ENCODE data around the gene MBOAT1. TPM values are rescaled to one million over a fixed set of nuclear protein-coding genes. Genes with fewer than 3 reads are reported as not detected.

Gene MBOAT1
- total RNA-seq, 1 donor from 2014 or later = 3.0 TPM

- Mint-ChIP-seq H3K27ac (no peak overlapping the region), H3K4me1 (ENCODE audit: low read depth) (no peaks in the 10 kb centered on the region), H3K9me3 (ENCODE audit: low read depth) (no peaks in the 10 kb centered on the region), H3K27me3 (no peaks in the 10 kb centered on the region), H3K36me3 (ENCODE audit: insufficient read depth) (no peaks in the 10 kb centered on the region), H3K4me3 (ENCODE audit: low read depth) (no peak overlapping the region)
- TF ChIP-seq CTCF (IDR thresholded peaks at IDR 0.05; ENCODE audit: unreplicated experiment) = no peak
- no peak for DNase-seq (ENCODE audit: low spot score, unreplicated experiment)
Measured at GRCh38 chr6:20175810-20176410, 36.4 kb downstream of the MBOAT1 start.

- Mint-ChIP-seq H3K4me1 (ENCODE audit: low read depth) (no peaks in the 10 kb centered on the region), H3K36me3 (ENCODE audit: insufficient read depth) (no peaks in the 10 kb centered on the region), H3K9me3 (ENCODE audit: low read depth) (no peaks in the 10 kb centered on the region), H3K27me3 (peaks cover 11% of the 10 kb centered on the region), H3K4me3 (ENCODE audit: low read depth) (no peak overlapping the region), H3K27ac (no peak overlapping the region)
- no peak for TF ChIP-seq CTCF (IDR thresholded peaks at IDR 0.05; ENCODE audit: unreplicated experiment)
- no peak for DNase-seq (ENCODE audit: low spot score, unreplicated experiment)
Measured at GRCh38 chr6:20173833-20174792, 38.2 kb downstream of the MBOAT1 start.

DNA sequence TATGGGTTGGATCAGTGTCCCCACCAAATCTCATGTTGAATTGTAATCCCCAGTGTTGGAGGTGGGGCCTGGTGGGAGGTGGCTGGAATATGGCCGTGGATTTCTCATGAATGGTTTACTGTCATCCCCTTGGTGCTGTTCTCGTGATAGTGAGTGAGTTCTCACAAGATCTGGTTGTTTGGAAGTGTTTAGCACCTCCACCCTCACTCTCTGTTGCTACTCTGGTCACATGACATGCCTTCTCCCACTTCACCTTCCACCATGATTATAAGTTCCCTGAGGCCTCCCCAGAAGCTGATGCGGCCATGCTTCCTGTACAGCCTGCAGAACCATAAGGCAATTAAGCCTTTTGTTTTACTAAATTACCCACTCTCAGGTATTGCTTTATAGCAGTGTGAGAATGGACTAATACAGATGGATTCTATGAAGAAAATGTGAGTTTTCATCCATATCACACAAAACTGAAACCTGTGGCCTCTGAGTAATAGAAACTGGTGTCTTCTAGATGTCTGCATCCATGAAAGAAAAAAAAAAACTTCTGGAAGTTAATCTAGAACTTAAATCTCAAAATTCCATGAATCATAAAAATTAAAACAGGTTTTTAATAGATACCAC, 39.3 kb downstream of the MBOAT1 start:
- no peak for TF ChIP-seq CTCF (IDR thresholded peaks at IDR 0.05; ENCODE audit: unreplicated experiment)
- Mint-ChIP-seq H3K4me1 (ENCODE audit: low read depth) (no peaks in the 10 kb centered on the region), H3K27ac (no peak overlapping the region), H3K36me3 (ENCODE audit: insufficient read depth) (no peaks in the 10 kb centered on the region), H3K27me3 (peaks cover 11% of the 10 kb centered on the region), H3K4me3 (ENCODE audit: low read depth) (no peak overlapping the region), H3K9me3 (ENCODE audit: low read depth) (no peaks in the 10 kb centered on the region)
- DNase-seq (ENCODE audit: low spot score, unreplicated experiment) = no peak

DNA sequence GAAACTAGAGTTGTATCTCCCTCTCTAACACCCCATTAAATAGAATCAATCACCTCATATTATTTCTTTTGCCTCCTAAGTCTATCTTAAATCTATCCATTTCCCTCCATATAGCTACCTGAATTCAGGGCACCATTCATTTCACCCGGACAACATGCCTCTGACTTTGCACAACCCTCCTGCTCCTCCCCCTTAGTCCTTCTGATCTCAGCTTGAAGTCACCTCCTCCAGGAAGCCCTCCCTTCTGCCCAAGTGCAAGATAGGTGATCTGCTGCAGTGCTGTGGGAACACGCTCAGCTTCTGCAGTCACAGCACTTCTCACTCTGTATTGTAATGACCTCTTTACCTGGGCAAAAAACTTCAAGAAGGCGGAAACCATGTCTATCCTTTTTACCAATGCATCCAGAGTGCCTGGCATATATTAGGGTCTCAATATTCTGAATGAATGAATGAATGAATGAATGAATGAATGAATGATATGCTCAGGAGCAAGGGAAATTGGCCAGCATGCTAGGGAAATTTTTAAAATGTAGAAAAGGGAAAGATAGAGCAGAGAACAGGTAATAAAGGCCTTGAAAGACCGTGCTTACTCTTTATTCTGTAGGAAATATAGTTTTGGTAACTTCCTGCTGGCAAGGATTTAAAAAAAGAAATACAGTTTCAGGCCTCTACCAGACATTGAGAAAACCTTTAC, 41.7 kb downstream of the MBOAT1 start:
- no peaks in the 10 kb centered on the region for H3K9me3 Mint-ChIP-seq (ENCODE audit: low read depth)
- no peak overlapping the region for H3K27ac Mint-ChIP-seq
- H3K4me3 Mint-ChIP-seq (ENCODE audit: low read depth) = no peak overlapping the region
- no peak for DNase-seq (ENCODE audit: low spot score, unreplicated experiment)
- no peak for TF ChIP-seq CTCF (IDR thresholded peaks at IDR 0.05; ENCODE audit: unreplicated experiment)
- no peaks in the 10 kb centered on the region for H3K36me3 Mint-ChIP-seq (ENCODE audit: insufficient read depth)
- no peaks in the 10 kb centered on the region for H3K4me1 Mint-ChIP-seq (ENCODE audit: low read depth)
- peaks cover 11% of the 10 kb centered on the region for H3K27me3 Mint-ChIP-seq

DNA sequence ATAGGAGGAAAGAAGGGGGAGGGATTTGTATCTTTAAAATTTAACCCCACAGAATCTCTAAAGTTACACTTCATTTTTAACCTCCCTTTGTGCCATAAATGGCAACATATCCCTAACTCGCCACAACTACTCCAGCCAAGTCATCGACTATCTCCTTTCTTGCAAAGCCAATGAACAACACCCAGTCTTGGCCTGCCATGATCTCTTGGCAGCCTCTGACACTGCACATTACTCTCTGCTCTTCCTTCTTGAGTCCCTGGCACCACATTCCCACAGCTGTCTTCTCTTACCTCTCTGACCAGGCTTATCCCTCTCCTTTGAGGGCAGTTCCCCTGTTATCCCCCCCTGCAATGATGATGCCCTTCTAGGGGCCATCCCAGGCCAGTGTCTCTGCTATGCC, 42.5 kb downstream of the MBOAT1 start:
- Mint-ChIP-seq H3K27ac (no peak overlapping the region), H3K9me3 (ENCODE audit: low read depth) (no peaks in the 10 kb centered on the region), H3K4me1 (ENCODE audit: low read depth) (no peaks in the 10 kb centered on the region), H3K27me3 (peaks cover 11% of the 10 kb centered on the region), H3K36me3 (ENCODE audit: insufficient read depth) (no peaks in the 10 kb centered on the region), H3K4me3 (ENCODE audit: low read depth) (no peak overlapping the region)
- no peak for TF ChIP-seq CTCF (IDR thresholded peaks at IDR 0.05; ENCODE audit: unreplicated experiment)
- no peak for DNase-seq (ENCODE audit: low spot score, unreplicated experiment)
